Fibroblast of pulmonary artery (primary cell): Measurements from ENCODE around the gene GALNT6.

Source experiments
- DNase-seq: peaks from one replicate; pipeline ENCODE4 v3.0.0-alpha.2; 2010; ENCODE audit warnings: low read depth
- H3K4me3 ChIP-seq: replicated peaks from 2 replicates; pipeline ENCODE4 v1.5.1; 2011; ENCODE audit warnings: low read depth, mild to moderate bottlenecking, control low read depth, low read length, moderate library complexity
- CTCF ChIP-seq: IDR thresholded peaks from 2 replicates; pipeline ENCODE4 v1.5.1; 2011; ENCODE audit warnings: mild to moderate bottlenecking, control low read depth, low read length, inconsistent platforms; ENCODE audit errors: missing control alignments

GALNT6 gene

DNA sequence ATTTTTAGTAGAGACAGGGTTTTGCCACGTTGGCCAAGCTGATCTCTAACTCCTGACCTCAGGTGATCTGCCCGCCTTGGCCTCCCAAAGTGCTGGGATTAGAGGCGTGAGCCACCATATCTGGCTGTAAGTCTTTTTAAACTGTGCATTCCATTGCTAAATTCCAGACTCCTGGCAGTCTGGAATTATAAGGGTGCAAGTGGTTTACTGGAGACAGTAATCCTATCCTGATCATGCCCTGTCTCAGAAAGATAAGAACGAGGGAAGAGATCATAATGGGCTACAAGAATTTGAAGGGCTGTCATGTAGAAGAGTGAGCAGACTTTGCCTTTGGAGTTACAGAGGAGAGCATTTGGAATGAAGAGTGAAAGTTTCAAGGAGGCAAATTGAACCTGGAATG, 26.6 kb upstream of the GALNT6 start:
- DNase-seq = no peak
- no peak for TF ChIP-seq CTCF
- no peak overlapping the region for H3K4me3 ChIP-seq

- no peak overlapping the region for H3K4me3 ChIP-seq
- TF ChIP-seq CTCF = no peak
- no peak for DNase-seq
Measured at GRCh38 chr12:51415931-51416330, 24.7 kb upstream of the GALNT6 start.

GRCh38 chr12:51413791-51414190, 22.6 kb upstream of the GALNT6 start:
- TF ChIP-seq CTCF = no peak
- H3K4me3 ChIP-seq = no peak overlapping the region

DNA sequence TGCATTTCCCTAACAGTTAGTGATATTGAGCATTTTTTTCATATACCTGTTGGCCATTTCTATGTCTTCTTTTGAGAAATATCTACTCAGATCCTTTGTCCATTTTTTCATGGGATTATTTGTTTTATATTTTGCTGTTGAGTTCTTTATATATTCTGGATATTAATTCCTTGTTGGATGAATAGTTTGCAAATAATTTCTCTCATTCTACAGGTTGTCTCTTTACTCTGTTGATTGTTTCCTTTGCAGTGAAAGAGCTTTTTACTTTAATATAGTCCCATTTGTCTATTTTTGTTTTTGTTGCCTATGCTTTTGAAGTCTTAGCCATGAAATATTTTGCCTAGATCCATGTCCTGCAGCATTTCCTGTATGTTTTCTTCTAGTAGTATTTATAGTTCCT, 21.9 kb upstream of the GALNT6 start:
- H3K4me3 ChIP-seq = no peak overlapping the region
- TF ChIP-seq CTCF = no peak
- no peak for DNase-seq

More at GRCh38 chr12:51413791-51414190, 22.6 kb upstream of the GALNT6 start:
- DNase-seq = no peak

GRCh38 chr12:51409846-51410245, 18.6 kb upstream of the GALNT6 start:
- no peak for DNase-seq
- H3K4me3 ChIP-seq = no peak overlapping the region
- no peak for TF ChIP-seq CTCF

DNA sequence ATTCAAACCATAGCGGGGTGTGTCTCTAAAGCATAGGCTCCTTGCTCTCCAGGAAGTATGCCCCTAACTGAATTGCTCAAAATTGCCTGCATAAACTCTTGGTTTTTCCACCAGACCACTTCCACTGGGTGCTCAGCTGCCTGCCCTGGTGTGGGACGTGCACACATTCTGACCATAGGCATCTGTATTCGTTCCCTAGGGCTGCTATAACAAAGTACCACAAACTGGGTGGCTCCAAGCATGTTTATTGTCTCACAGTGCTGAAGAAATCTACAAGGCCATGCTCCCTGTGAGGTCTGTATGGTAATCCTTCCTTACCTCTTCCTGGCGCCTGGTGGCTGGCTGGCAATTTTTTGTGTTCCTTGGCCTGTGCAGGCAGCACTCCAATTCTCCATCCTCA, 16.4 kb upstream of the GALNT6 start:
- no peak for DNase-seq
- no peak for TF ChIP-seq CTCF
- H3K4me3 ChIP-seq = no peak overlapping the region

DNA sequence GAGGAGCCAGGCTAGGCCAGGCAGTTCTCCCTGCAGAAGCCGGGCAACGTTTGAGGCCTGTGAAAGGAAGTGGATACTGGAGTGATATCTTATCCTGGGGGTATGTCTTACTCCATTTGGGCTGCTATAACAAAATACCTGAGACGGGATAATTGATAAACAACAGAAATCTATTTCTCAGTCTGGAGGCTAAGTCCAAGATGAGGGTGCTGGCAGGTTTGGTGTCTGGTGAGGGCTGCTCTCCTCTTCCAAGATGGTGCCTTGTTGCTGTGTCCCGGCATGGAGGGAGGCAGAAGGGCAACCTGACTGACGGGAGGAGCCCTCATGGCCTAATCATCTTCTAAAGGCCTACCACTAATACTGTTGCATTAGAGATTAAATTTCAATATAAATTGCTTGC, 15.7 kb upstream of the GALNT6 start:
- H3K4me3 ChIP-seq = no peak overlapping the region
- no peak for TF ChIP-seq CTCF
- no peak for DNase-seq
